ENCODE results near the gene AQP12B. TPM values are rescaled to one million over a fixed set of nuclear protein-coding genes. Genes with fewer than 3 reads are reported as not detected.

AQP12B gene
- total and polyA plus RNA-seq, 2 of the 8 experiments (the other 6 are each of a cell fraction or from before 2014, with no cell fraction given) = not detected

- TF ChIP-seq CTBP2 (IDR thresholded peaks at IDR 0.05; ENCODE audit: borderline replicate concordance, insufficient read depth, insufficient read length, low read length) = no peak
- no peak for TF ChIP-seq SIN3A (conservative IDR thresholded peaks at IDR 0.05 in 1 of 2, IDR thresholded peaks at IDR 0.05 in 1 of 2; ENCODE audit: low read depth in 1 of 2, low read length in 2 of 2)
- no peak for TF ChIP-seq SUZ12 (IDR thresholded peaks at IDR 0.05; ENCODE audit: low read length)
- TF ChIP-seq E2F6 (IDR thresholded peaks at IDR 0.05) = no peak
Observed at GRCh38 chr2:240643093-240643810, 39.4 kb downstream of the AQP12B start (continued).
